Stimulated activated CD8-positive, alpha-beta memory T cell treated with anti-CD3 and anti-CD28 coated beads, Interleukin-7, amount 100 ng/mL, for 48 hours (primary cell): ENCODE data around the gene ATP6AP1.

Experiments used
- DNase-seq, 2 donors: peaks; one replicate each; pipeline ENCODE4 v3.0.0-alpha.2; 2020; ENCODE audit warnings: low read depth in 1 of 2; ENCODE audit errors: extremely low read depth in 1 of 2

The ATP6AP1 gene

DNA sequence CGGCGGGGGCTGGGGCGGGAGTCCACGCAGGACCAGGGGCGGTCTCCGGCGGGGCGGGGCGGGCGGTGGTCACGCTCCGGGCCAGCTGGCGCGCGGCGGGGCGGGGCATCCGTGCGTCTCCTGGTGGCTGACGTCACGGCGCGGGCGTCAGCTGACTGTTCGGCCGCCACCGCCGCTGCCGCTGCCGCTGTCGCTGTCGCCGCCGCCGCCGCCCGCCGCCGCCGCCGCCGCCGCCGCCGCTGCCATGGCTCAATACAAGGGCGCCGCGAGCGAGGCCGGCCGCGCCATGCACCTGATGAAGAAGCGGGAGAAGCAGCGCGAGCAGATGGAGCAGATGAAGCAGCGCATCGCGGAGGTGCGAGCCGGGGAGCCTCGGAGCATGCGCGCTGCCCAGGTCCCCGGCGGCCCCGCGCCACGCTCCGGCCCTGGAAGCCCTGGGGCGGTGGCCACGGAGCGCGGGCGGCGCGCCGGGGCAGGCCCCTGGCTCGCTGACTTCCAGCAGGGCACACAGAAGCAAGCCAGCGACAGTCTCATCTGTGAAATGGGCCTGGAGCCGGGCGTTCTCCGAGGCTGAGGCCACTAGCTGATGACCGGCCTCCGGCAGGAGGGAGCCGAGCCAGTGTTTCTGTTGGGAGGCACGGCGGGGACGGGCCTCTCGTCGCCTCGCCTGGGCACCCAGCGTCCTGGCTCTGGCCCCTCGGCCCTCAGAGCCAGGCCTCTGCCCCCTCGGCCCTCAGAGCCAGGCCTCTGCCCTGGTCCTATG, 15.7 kb downstream of the ATP6AP1 start, which contains the start of gene FAM50A:
Gene FAM50A, plus strand, starts transcription at position 150 of the 763 bp plus-strand sequence. Its CDS starts 95 bp downstream, at position 245.
- DNase-seq, result peak in 1 of 2 donors; percentile 55

DNA sequence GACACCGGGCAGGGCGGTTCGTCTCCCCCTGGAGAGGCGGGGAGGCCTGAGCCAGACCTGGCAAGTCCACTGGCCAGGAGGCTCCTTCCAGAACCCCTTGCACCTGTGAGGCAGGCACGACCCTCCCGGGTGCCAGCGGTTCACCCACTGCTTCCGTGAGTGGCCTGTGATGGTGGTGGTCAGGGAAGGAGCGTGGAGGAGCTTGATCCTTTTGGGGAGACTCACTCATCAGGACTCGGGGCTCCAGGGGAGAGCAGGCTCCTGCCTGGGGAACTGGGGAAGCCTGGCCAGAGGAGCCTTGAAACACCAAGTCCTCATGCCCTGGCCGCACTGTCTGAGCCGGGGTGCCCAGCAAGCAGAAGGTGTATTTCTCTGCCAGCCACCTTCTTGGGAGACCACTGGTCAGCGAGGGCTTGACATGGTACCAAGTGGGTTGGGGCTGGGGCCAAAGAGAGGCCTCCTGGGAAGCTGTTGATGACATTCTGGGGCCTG, 16.3 kb downstream of the ATP6AP1 start:
- DNase-seq, result no peak

DNA sequence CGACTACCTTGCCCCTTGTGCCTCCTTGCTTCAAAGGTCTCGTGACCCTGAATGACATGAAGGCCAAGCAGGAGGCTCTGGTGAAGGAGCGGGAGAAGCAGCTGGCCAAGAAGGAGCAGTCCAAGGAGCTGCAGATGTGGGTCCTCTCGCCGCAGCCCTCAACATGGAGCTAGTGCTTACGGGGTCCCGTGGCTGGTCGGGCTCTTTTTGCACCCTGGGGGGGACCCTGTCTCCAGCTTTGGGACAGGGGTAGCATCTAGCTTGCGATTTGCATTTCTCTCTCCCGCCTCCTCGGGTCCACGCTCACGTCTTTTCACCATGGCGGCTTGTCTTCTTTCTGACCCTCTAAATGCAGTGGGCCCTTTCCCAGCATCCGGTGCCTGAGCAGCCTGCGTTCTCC, 17.3 kb downstream of the ATP6AP1 start:
- no peak for DNase-seq

DNA sequence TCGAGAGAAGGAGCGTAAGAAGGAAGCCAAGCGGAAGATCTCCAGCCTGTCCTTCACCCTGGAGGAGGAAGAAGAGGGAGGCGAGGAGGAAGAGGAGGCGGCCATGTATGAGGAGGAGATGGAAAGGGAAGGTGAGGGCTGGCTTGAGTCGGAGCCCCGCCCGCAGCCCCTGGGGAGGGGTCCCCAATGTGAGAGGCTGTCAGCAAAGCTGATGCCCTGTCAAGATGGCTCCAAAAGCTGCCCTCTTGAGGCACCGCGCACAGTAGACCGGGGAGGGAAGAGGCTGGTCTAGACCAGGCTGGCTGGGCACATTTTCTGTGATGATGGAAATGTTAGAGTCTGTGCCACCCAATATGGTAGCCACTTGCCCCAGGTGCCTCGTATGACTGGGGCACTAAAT, 18.0 kb downstream of the ATP6AP1 start:
- DNase-seq, result no peak

DNA sequence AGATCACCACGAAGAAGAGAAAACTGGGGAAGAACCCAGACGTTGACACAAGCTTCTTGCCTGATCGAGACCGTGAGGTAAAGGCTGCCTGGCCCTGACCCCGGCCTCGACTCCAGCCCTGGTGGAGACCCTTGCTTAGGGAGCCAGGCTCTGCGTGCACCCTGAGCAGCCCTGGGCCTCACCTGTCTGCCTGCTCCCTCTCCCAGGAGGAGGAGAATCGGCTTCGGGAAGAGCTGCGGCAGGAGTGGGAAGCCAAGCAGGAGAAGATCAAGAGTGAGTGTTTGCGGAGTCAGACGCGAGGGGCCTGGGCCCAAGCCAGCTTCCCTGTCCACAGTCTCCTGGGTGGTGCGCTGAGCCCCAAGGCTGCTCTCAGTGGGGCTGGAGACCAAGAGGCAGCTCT, 20.0 kb downstream of the ATP6AP1 start:
- no peak for DNase-seq

DNA sequence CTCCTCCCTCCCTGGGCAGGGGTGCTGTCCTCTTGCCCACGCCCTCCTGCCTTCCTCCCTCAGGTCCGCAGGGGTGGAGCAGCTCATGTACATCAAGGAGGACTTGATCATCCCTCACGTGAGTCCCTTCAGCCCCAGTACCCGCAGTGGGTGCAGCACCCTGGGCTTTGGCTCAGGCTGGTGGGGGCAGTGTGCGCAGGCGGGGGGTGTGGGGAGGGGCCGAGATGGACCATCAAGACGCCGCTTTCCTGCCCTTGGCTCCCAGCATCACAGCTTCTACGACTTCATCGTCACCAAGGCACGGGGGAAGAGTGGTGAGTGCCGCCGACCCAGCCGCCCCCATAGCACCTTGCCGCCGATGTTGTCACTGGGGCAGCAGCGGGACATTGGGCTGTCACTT, 21.1 kb downstream of the ATP6AP1 start:
- DNase-seq, result no peak

DNA sequence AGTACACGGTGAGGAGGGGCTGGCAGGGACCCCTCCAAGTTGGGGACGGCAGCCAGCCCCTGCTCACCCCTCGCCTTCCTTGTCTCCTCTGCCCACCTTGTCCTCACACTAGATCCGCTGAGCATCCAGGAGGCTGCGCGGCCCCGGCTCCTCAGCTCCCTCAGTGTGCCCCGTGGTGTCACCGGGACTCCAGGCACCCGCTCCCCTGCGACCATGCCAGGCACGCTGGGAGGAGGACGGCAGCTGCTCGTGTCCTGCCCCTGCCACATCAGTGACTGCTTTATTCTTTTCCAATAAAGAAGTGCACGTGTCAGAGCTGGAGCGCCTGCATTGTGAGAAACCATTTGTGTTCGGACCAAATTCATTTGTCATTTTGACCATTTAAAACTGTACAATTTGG, 21.8 kb downstream of the ATP6AP1 start:
- DNase-seq, result no peak

DNA sequence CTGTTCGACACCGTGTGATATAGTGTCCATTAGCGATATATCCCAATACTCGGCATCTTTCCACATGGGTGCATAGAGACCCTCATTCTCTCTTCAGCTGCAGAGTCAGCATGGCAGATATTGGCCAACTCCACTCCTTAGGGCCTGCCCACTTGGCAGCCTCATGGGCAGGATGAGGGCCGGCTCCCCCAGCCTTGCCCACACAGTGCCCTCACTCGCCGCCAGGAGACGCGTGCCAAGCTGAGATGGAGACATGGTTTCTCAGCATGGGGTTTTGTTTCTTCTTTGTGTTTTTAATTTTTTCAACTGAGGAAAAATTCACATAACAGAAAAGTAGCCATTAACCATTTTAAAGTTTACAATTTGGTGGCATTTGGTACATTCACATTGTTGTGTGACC, 24.3 kb downstream of the ATP6AP1 start:
- no peak for DNase-seq

DNA sequence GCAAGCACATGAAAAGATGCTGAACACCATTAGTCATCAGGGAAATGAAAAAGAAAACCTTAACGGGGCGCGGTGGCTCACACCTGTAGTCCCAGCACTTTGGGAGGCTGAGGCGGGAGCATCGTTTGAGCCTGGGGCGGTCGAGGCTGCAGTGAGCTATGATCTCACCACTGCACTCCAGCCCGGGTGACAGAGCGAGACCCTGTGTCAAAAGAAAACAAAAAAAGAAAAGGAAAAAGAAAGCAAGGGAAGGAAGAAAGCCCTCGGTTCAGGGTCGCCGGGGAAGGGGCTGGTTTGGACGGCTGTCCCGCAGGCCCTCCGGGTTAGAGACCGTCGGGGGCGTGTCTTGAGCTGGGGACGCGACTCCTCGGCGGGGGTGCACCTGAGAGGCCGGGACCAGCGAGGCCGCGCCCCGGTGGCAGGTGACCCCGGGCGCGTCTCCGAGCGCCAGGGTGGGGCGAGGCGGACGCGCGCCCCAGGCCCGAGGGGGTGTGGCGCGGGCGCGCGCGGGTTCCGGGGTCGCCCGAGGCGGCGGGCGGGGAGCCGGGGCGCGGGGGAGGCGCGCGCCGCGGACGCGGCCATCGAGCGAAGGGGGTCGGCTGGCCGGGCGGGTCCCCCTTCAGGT, 29.1 kb downstream of the ATP6AP1 start:
- no peak for DNase-seq

DNA sequence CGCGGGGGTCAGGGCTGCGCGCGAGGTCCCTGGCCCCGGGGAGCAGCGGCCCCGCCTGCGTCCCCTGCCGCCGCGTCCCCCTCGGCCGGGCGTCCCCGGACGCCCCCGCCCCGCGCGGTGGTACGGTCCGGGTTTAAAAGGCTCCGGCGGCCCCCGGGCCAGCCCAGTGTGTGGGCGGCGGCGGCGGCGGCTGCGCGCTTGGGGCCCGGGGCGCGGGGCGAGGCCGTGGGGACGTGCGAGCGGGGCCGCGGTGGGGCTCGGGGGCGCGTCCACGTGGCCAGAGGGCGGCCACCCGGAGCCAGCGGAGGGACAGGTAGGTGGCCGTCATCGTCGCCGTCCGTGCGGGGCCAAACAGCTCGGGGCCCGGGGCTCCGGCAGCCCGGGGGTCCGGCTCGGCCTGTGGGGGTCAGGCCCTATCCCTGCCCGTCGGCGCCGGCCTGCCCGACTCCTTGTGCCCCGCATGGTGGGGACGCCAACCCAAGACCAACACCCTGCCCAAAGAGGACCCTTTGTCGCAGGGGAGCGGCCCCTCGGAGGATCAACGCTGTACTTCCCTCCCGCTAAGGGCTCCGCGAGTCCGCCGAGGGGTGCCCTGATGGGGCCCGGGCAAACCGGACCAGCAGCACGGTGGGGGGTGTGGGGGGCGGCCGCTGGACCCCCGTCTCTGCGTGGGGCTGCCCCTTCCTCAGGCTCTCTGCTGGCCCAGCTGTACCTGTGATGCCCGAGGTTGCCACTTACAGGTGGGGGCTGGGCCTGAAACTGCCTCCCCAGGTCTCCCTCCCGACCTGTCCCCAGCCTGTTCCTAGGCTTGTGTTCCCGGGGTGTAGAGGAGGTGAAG, 29.9 kb downstream of the ATP6AP1 start, which contains the start of gene PLXNA3:
Gene PLXNA3, plus strand, starts transcription at position 166 of the 838 bp plus-strand sequence. CDS start 1,903 bp downstream, outside the sequence.
- peak in 1 of 2 donors; percentile 28 for DNase-seq

DNA sequence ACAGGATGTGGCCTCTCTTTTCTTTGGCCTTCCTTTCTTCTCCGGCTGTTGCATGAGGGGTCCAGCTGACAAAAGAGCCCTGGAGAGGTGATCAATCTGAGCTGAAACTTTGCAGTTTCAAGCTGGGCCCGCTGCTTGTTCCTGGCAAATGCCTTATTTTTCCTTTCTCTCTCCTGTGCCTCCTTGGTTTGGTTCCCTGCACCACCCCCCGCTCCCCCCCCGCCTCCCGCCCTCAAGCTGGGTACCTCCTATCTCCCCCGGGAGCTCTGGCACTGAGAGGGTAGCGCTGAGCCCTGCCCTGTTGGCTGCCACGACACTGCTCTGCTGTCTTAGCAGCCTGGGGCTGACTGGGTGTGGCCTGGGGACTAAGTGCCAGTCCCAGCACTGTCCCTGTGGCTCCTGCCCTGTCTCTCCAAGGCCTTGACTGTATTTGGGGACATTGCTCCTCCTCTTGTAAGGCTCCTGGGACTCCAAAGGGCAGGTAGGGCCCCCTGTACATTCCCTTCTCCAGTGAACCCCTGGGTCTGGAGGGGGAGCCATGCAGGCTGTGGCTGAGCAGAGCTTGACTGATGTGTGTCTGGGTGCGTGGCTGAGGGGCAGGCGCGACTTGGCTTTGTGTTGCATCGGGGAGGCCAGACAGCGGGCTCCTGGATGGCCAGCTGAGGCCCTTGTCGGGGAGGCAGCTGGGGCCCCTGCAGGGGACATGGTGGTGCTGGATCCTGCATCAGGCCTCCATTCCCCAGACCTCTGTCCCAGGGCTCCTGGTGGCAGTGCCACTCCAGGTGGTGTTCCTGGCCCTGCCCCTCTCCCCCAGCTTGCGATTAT, 30.7 kb downstream of the ATP6AP1 start:
- no peak for DNase-seq

DNA sequence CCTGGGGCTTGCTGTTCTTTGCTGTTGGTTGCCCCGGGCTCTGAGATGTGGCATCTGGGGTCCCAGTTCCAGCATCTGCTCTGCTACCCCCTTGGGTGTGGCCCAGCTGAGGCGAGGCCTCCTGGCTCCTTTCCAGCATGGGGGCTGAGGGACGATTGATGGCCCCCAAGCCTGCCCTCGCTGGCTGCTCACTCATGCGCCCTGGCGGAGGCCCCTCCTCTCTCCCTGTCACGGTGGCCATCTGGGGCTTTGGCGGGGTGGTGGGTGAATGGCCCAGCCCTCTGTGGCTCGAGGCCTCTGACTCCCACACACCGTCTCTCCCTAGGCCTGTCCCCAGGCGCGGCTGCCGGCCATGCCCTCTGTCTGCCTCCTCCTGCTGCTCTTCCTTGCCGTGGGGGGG, 31.4 kb downstream of the ATP6AP1 start:
- no peak for DNase-seq

DNA sequence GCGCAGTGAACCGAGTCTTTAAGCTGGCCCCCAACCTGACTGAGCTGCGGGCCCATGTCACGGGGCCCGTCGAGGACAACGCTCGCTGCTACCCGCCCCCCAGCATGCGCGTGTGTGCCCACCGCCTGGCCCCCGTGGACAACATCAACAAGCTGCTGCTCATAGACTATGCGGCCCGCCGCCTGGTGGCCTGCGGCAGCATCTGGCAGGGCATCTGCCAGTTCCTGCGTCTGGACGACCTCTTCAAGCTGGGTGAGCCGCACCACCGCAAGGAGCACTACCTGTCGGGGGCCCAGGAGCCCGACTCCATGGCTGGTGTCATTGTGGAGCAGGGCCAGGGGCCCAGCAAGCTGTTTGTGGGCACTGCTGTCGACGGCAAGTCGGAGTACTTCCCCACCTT, 31.8 kb downstream of the ATP6AP1 start:
- no peak for DNase-seq

DNA sequence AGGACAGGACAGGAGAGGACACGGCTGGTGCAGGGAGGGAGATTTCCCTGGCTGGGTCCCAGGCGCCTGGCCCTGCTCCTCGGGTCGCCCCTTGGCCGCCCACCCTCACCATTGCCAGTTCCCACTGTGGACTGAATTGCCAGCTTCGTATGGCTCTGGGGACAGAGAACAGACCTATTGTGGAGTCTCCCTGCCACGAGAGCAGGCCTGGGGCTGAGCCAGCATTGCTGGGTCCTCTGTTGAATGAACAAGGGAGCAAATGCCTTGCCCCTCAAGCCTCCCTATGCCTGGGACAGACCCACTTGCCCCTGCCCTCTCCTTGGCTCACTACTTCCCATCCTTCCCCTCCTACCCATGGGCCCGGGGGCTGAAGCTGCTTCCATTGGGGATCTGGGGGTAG, 33.9 kb downstream of the ATP6AP1 start:
- no peak for DNase-seq

DNA sequence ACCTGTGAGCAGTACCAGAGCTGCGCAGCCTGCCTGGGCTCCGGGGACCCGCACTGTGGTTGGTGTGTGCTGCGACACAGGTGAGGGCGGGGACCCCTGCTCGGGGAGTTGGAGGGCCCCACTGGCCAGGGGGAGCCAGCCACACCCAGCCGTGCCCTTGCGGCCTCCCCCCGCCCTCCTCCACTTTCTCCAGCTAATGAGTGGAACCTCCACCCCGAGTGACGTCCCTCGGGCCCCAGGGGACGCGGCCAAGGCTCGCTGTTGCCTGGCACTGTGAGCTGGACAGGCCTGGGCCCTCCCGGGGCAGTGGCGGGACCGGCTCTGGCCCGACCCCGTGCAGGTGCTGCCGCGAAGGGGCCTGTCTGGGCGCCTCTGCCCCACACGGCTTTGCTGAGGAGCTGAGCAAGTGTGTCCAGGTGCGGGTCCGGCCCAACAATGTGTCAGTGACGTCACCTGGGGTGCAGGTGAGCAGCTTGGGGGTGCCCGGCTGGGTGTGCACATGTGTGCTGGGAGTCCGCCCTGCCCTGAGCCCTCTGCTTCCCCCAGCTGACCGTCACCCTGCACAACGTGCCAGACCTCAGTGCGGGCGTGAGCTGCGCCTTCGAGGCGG, 35.2 kb downstream of the ATP6AP1 start:
- no peak for DNase-seq

DNA sequence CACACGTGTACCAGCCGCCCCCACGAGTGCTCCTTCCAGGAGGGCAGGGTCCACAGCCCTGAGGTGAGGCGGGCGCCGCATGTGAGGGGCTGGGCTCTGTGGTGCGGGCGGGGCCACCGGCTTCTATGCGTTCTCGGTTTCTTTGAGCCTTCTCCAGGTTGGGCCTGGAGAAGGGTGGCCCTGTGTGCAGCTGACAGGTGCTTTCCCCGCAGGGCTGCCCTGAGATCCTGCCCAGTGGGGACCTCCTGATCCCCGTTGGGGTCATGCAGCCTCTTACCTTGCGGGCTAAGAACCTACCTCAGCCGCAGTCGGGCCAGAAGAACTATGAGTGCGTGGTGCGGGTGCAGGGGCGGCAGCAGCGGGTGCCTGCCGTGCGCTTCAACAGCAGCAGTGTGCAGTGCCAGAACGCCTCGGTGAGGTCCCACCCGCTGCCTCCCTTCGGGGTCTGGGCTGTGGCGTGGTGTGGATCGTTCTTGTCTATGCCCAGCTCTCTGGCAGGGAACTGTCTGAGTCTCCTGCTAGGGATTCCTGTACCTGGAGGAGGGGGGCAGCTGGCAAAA, 36.4 kb downstream of the ATP6AP1 start:
- DNase-seq, result no peak

DNA sequence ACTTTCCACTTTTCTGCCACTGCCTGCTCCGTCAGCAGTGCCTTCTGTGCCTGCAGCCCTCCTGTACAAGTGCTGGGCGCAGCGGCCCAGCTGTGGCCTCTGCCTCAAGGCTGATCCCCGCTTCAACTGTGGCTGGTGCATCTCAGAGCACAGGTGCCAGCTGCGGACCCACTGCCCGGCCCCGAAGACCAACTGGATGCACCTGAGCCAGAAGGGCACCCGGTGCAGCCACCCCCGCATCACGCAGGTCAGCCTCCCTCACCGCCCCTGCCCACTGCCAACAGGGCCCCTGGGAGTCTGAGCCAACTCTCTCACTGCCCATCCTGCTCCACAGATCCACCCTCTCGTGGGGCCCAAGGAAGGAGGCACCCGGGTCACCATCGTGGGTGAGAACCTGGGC, 37.1 kb downstream of the ATP6AP1 start:
- DNase-seq, result no peak

DNA sequence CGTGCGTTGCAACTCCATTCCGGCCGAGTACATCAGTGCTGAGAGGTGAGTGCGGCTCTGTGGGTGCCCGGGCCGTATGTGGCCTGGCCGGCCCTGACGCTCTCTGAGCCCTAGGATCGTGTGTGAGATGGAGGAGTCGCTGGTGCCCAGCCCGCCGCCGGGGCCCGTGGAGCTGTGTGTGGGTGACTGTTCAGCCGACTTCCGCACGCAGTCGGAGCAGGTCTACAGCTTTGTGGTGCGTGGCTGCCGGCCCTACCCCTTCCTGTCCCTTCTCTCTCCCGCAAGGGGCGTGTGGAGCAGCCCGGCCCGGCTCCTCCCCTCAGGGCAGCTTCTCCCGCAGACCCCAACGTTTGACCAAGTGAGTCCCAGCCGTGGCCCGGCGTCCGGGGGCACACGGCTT, 37.6 kb downstream of the ATP6AP1 start:
- no peak for DNase-seq

DNA sequence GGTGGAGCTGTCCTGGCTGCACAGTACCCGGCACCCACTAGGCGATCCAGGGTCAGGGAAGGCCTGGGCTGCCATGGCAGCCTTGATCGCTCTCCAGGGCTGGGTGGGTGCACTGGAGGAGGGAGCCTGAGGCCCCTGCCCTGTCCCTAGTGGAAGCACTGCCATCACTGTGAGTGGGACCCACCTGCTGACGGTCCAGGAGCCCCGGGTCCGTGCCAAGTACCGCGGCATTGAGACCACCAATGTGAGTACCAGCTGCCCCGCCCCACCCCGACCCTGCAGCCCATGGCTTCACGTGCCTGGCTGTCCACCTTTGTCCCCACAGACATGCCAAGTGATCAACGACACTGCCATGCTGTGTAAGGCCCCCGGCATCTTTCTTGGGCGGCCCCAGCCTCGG, 38.4 kb downstream of the ATP6AP1 start:
- no peak for DNase-seq

DNA sequence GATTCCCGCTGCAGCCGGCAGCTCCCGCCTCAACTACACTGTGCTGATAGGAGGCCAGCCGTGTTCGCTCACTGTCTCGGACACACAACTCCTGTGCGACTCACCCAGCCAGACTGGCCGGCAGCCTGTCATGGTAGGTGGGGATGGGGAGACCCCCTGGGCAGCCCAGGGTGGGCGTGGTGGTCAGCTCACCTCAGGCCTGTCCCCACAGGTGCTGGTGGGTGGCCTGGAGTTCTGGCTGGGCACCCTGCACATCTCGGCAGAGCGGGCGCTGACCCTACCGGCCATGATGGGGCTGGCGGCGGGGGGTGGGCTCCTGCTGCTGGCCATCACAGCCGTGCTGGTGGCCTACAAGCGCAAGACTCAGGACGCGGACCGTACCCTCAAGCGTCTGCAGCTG, 39.1 kb downstream of the ATP6AP1 start:
- DNase-seq, result no peak
